KOPT-K1 (cell line): ENCODE data around the gene OCA2.
"Not testable (repeated sequence)": the region's sequence is repeated elsewhere in the genome, so short reads cannot be mapped to it uniquely, and the experiment has no call there.

Source experiments
- H3K27ac ChIP-seq: fragments of 200-600 bp; sonication (generic); 2 replicates; pipeline ENCODE4 v1.5.1; 2016; ENCODE audit warnings: antibody characterized with exemption, mild to moderate bottlenecking, low read depth, low read length; ENCODE audit not compliant: poor library complexity, severe bottlenecking
- H3K36me3 ChIP-seq: fragments of 200-600 bp; sonication (generic); 2 replicates; pipeline ENCODE4 v1.5.1; 2017; ENCODE audit warnings: antibody characterized with exemption, mild to moderate bottlenecking, low read length, moderate library complexity; ENCODE audit not compliant: insufficient read depth
- H3K9me3 ChIP-seq: fragments of 200-600 bp; sonication (generic); 2 replicates; pipeline ENCODE4 v1.5.1; 2017; ENCODE audit warnings: antibody characterized with exemption, low read length, mild to moderate bottlenecking; ENCODE audit not compliant: insufficient read depth, poor library complexity, severe bottlenecking

The OCA2 gene

GRCh38 chr15:27776501-27776900 is 322.6 kb downstream of the OCA2 start:
- Histone ChIP-seq H3K9me3 (no peaks in the 10 kb centered on the region), H3K36me3 (no peaks in the 10 kb centered on the region)

GRCh38 chr15:27774638-27775037 is 324.5 kb downstream of the OCA2 start:
- Histone ChIP-seq H3K9me3 (no peaks in the 10 kb centered on the region), H3K27ac (no peak overlapping the region), H3K36me3 (no peaks in the 10 kb centered on the region)

More at GRCh38 chr15:27776501-27776900, 322.6 kb downstream of the OCA2 start:
- H3K27ac ChIP-seq, result no peak overlapping the region

DNA sequence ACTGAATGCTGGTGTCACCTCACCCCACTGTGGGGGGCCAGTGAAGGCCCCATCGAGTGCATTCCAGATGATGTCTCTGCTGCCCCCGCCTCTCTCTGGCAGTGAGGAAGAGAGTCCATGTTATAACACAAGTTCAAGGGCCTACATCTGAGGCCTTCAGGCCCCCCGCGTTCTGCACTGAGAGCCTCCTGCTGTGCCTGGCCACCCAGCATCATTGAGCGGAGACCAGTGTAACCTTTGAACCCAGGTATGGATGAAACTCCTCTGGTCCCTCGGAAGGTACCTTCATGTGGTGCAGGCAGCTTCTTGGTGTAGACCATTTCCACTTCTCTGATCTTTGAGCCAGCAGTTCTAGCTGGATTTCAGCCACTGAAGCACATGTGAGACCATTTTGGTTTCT is 324.9 kb downstream of the OCA2 start:
- Histone ChIP-seq H3K27ac (no peak overlapping the region), H3K36me3 (no peaks in the 10 kb centered on the region), H3K9me3 (no peaks in the 10 kb centered on the region)

DNA sequence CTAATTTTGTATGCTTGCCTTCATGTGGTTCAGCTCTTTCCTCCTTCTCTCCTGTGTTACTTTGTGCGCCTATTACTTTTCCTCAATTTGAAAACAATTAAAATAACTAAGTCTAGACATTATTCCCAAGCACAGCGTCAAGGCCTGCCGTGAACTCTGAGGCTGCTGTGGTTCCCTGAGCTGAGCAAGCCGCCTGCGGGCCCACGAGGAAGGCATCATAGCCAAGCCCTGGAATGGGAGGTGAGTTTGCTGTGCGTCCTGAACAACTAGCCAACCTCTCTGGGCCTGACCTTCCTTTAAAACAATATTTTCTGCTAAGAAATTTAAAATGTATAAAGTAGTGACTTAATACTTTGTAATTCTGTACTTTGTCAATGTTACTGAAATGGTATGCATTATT is 327.2 kb downstream of the OCA2 start:
- no peak overlapping the region for H3K27ac ChIP-seq
- H3K9me3 ChIP-seq, result no peaks in the 10 kb centered on the region
- no peaks in the 10 kb centered on the region for H3K36me3 ChIP-seq

GRCh38 chr15:27770769-27771554 is 328.2 kb downstream of the OCA2 start:
- H3K9me3 ChIP-seq, result no peaks in the 10 kb centered on the region
- H3K36me3 ChIP-seq, result no peaks in the 10 kb centered on the region
- no peak overlapping the region for H3K27ac ChIP-seq

DNA sequence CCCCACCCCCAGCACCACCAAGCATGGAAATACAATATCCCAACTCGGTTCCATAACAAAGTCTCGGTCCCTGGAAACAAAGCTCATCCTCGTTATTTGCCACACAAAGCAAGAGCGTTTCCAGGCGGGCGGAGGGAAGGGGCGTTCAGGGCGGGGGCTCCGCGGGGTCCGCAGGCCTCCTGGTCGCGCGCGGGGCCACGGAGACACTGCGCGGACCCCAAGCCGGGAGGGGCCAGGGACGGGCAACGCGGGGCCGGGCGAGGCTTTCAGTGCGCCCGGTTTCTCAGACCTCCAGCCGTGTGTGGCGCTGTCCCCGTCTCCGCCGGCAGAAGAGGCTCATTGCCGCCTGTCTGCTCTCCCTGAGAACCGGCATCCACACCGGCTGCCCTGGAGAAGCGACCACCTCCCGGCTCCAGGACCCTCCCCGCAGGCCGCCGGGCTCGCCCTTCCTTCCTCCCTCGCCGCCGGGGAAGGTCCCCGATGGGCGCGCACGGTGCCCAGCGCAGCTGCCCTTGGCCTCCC is 329.0 kb downstream of the OCA2 start:
- Histone ChIP-seq H3K9me3 (no peaks in the 10 kb centered on the region), H3K36me3 (no peaks in the 10 kb centered on the region), H3K27ac (no peak overlapping the region)

- Histone ChIP-seq H3K27ac (no peak overlapping the region), H3K9me3 (no peaks in the 10 kb centered on the region), H3K36me3 (no peaks in the 10 kb centered on the region)
These were observed 329.5 kb downstream of the OCA2 start for GRCh38 chr15:27769652-27770051.

- Histone ChIP-seq H3K27ac (no peak overlapping the region), H3K9me3 (no peaks in the 10 kb centered on the region), H3K36me3 (no peaks in the 10 kb centered on the region)
These were observed 330.2 kb downstream of the OCA2 start for GRCh38 chr15:27768732-27769475.

DNA sequence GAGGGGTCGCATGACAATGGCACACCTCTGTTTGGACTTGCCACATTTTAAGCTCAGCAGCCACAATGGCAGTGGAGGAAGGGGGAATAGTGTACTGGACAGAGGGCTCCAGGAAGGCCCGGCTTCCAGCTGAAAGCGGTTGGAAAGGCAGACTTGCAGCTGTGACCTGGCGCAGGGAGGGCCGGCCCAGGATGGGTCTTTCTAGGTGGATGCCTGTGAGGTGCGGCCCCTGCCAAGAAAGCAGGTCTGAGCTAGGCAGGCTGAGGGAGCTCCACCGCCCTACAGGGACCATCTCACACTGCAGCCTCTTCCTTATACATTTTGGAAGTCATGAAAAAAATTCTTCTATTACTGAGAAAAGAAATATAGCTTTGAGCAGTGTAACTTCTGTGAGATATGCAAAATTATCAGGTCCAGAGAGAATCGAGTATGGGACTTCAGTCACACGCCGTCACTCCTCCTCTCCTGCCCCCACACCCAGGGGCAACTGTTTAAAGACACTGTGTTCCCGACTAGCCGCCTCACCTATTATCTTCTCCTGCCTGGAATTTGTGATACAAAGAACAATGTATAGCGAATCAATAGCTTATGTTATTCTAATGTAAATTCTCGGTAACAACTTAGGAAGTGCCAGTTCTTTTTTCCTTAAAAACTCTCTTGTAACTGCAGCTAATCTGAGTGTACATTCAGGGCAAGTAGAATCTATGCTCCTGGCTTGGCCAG is 331.0 kb downstream of the OCA2 start:
- Histone ChIP-seq H3K27ac (no peak overlapping the region), H3K36me3 (no peaks in the 10 kb centered on the region), H3K9me3 (no peaks in the 10 kb centered on the region)

- not testable (repeated sequence) for H3K27ac ChIP-seq, H3K36me3 ChIP-seq, H3K9me3 ChIP-seq
These were observed 331.7 kb downstream of the OCA2 start for GRCh38 chr15:27767430-27767829.

- H3K9me3 ChIP-seq, result no peaks in the 10 kb centered on the region
- H3K36me3 ChIP-seq, result no peaks in the 10 kb centered on the region
- H3K27ac ChIP-seq, result no peak overlapping the region
These were observed 334.8 kb downstream of the OCA2 start for GRCh38 chr15:27764339-27764738.

DNA sequence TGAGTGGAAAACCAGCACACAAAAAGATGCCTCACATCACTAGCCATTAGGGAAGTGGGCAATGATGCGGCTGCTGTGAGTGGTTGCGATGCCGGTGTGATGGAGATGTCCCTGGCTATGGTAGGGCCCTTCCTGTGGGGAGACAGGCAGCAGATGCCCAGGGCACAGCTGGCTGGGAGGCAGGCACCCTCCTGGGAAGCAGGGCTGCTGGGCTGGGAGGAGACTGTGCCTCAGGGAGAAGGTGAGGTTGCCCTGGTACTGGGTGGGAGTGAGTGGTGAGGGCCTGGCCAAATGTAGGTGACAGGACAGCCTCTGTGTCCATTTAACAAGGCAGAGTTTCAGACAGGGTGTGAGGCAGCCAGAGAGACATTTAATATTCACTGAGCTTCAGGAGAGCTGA is 335.6 kb downstream of the OCA2 start:
- Histone ChIP-seq H3K9me3 (no peaks in the 10 kb centered on the region), H3K36me3 (no peaks in the 10 kb centered on the region), H3K27ac (no peak overlapping the region)

- Histone ChIP-seq H3K27ac (no peak overlapping the region), H3K36me3 (no peaks in the 10 kb centered on the region), H3K9me3 (no peaks in the 10 kb centered on the region)
These were observed 336.6 kb downstream of the OCA2 start for GRCh38 chr15:27762471-27762870.

GRCh38 chr15:27757052-27757451 is 342.1 kb downstream of the OCA2 start:
- Histone ChIP-seq H3K27ac (no peak overlapping the region), H3K9me3 (no peaks in the 10 kb centered on the region)

GRCh38 chr15:27752691-27753090 is 346.4 kb downstream of the OCA2 start:
- H3K27ac ChIP-seq, result no peak overlapping the region
- H3K9me3 ChIP-seq, result no peaks in the 10 kb centered on the region
- no peaks in the 10 kb centered on the region for H3K36me3 ChIP-seq

More at GRCh38 chr15:27757052-27757451, 342.1 kb downstream of the OCA2 start:
- H3K36me3 ChIP-seq, result no peaks in the 10 kb centered on the region
